Fibroblast of villous mesenchyme (primary cell): Measurements from ENCODE around the gene ANKRD65. TPM values are rescaled to one million over a fixed set of nuclear protein-coding genes. Genes with fewer than 3 reads are reported as not detected.

Experiments
- DNase-seq: peaks from one replicate; pipeline ENCODE4 v3.0.0-alpha.2; 2010; ENCODE audit warnings: low read depth
- H3K4me3 ChIP-seq: 2 replicates; pipeline ENCODE4 v1.5.1; 2011; ENCODE audit warnings: low read depth, mild to moderate bottlenecking, low read length
- total RNA-seq: library from RNA; depleted of rRNA; stranded (reverse); fragments of >200 nt; gene quantifications from 2 replicates; pipeline ENCODE4 v1.2.3, GENCODE V29; 2012
- TF ChIP-seq, protein P1 (sequence below): IDR thresholded peaks from 2 replicates; pipeline ENCODE4 v1.5.1; 2012; ENCODE audit warnings: low read depth, mild to moderate bottlenecking, low read length; ENCODE audit not compliant: insufficient read depth

Gene ANKRD65
- total RNA-seq, 1 donor, result 0.43 TPM

DNA sequence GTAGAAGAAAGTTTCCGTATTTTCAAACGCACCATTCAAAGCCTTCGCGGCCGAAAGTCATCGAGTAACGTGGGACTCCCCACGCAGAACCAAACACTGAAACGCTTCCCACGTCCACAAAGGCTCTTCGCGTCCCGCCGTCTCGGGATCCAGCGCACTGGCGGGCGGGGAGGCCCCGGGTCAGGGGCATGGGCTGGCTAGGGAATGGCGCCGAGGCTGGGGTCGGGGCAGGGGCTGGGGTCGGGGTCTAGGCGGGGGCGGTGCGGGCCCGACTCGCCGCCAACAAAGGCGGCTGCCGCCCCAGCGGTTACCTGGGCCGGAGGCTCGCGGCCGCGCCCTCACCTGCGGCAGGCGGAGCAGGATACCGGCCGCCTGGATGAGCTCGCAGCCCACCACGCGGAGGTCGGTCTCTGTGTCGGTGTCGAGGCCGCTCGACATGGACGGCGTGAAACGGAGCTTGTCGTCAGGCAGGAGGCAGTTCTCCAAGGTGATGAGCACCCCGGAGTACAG, 22.3 kb downstream of the ANKRD65 start:
- TF ChIP-seq, protein P1, sequence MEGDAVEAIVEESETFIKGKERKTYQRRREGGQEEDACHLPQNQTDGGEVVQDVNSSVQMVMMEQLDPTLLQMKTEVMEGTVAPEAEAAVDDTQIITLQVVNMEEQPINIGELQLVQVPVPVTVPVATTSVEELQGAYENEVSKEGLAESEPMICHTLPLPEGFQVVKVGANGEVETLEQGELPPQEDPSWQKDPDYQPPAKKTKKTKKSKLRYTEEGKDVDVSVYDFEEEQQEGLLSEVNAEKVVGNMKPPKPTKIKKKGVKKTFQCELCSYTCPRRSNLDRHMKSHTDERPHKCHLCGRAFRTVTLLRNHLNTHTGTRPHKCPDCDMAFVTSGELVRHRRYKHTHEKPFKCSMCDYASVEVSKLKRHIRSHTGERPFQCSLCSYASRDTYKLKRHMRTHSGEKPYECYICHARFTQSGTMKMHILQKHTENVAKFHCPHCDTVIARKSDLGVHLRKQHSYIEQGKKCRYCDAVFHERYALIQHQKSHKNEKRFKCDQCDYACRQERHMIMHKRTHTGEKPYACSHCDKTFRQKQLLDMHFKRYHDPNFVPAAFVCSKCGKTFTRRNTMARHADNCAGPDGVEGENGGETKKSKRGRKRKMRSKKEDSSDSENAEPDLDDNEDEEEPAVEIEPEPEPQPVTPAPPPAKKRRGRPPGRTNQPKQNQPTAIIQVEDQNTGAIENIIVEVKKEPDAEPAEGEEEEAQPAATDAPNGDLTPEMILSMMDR, result no peak
- no peak for DNase-seq
- H3K4me3 ChIP-seq, result peak overlapping the region; percentile 81

DNA sequence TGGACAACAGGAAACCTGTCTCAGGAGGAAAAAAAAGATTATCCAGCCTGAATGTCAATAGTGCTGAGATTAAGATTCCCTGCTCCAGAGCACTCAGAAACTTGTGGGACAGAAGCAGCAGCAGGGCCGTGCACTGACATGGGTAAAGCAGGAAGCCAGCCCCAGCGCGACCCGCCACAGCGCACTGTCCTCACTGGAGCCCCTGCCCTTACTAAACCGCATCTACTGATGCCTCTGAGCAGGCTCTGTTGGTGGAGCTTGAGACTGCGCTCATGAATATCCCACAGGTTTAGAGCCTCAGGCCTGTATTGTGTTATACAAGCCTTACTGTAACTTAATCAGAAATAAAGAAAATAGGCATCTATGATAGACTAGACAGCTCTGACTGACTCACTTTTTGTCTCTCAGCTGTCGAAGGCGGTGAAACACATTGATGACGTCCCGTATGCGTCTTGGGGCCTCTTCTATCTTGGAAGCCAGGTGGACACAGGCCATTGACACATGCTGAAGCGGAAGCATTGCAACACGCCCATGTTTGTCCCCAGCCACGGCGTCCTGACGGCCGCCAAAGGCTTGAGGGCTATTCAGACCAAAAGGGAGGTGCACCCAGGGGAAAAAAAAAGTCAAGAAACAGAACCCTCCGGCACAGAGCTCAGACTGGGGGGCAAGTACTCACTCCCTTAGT, 23.1 kb downstream of the ANKRD65 start:
- TF ChIP-seq, protein P1, result no peak
- DNase-seq, result peak; percentile 54
- peak overlapping the region; percentile 81 for H3K4me3 ChIP-seq

DNA sequence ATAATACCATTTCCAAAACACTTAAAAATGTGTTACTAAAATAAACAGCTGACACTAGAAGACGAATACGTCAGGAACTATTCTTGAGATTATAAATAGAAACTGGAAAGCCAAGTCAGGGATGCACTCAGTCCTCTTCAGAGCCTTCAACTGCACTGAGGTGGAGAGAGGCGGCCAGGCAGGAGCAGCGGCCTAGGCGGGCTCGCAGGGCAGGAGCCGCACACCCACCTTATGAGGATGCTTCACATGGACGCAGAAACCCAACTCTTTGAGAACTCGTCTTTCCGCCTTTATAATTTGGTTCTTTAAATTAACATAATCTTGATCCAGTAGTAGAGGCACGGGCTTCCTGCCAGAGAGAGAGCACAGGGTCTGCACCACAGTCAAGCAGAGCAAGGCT, 25.9 kb downstream of the ANKRD65 start:
- TF ChIP-seq, protein P1, result no peak
- DNase-seq, result no peak
- no peak overlapping the region for H3K4me3 ChIP-seq

DNA sequence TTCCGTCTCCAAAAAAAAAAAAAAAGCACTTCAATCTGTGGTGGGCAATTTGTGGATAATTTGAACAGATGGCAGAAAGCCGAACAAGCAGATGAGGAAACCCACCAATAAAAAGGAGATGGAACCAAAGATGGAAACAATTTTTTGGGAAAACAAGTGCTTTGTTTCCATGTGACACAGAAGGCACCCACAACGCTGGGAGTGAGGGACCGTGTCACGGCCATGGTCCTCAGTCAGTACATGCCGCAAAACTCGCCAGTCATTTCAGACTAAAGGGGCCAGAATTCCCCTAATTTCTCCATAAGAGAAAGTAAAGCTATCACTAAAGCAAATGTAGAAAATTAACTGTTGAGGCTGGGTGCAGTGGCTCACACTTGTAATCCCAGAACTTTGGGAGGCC, 27.0 kb downstream of the ANKRD65 start:
- DNase-seq, result no peak
- TF ChIP-seq, protein P1, result no peak
- H3K4me3 ChIP-seq, result no peak overlapping the region

DNA sequence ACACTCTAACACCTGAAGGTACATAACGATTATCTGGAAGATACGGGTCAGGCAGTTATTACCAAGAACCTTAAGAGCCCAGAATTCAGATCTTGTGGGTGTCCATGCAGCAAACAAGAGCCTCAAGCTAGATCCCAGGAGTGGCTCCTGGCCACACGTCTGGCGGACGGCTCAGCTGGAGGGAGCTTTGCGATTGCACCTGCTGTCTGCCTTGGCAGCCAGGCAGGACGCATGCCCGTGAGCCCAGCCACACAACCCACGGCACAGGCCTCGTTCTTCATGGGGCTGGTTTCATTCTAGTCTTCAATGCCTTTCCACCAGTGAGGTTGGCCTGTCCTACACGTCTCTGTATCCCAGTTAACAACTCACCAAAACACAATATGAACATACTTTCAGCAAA, 27.6 kb downstream of the ANKRD65 start:
- TF ChIP-seq, protein P1, result no peak
- DNase-seq, result no peak
- no peak overlapping the region for H3K4me3 ChIP-seq

DNA sequence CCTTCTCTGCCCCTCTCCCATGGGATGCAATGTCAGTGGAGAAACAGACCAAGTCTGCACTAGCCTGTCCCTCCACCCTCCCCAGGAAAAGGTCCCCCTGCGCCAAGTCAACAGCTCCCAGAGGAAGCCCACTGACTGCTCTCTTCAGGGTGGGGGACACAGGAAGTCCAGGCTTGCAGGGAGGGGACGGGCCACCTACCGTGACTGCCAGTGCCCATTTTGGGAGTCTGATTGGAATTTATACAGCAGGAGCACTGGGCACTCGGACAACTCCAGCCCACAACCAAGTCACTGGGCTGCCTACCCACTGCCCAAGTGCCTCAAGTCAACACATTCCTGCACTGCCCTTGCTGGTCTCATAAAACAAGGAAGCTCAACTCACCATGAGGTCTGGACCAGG, 28.1 kb downstream of the ANKRD65 start:
- no peak for DNase-seq
- TF ChIP-seq, protein P1, result no peak
- H3K4me3 ChIP-seq, result no peak overlapping the region

DNA sequence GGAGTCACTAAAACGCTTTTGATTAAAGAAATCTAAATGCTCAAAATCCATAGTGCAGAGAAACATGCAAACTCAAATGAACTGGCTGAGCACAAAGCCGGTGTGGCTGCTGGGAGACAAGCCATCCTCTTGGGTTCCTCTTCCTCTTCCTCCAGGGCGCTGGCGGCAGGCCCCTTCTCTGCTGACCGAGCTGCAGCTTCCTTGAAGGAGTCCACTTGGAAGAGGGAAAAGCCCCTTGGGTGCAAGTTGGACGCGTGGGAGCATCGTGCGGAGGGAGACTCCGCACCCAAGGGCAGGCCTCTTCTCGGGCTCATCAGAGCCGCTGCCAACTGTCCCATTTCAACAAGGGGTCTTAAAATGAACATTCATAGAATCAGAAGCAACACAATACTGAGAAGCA, 29.9 kb downstream of the ANKRD65 start:
- no peak for DNase-seq
- no peak overlapping the region for H3K4me3 ChIP-seq
- TF ChIP-seq, protein P1, result no peak
